ENCODE measurements around the gene GABBR2. TPM values are rescaled to one million over a fixed set of nuclear protein-coding genes. Genes with fewer than 3 reads are reported as not detected.

The GABBR2 gene
- 1 to 10 TPM; 1.3 to 4.7 (median 4.3) TPM for polyA plus RNA-seq (ENCODE audit: insufficient read length in 3 of 3)
- long read RNA-seq, donor 1, full-length matches to known transcripts, result 2 of 2 reads
- long read RNA-seq, donor 1, partial matches to known transcripts, result 0 of 2 reads
- long read RNA-seq, donor 1, other reads (novel, unspliced or antisense), result 0 of 2 reads
- long read RNA-seq, donor 2, full-length matches to known transcripts, result 1 of 1 reads
- long read RNA-seq, donor 2, partial matches to known transcripts, result 0 of 1 reads
- long read RNA-seq, donor 2, other reads (novel, unspliced or antisense), result 0 of 1 reads
- long read RNA-seq, donor 3, full-length matches to known transcripts, result 2 of 2 reads
- long read RNA-seq, donor 3, partial matches to known transcripts, result 0 of 2 reads
- long read RNA-seq, donor 3, other reads (novel, unspliced or antisense), result 0 of 2 reads
- long read RNA-seq, donor 4, result 0 reads
- long read RNA-seq, donor 5, result 0 reads
- long read RNA-seq, donor 6, result 0 reads
- long read RNA-seq, donor 7, partial matches to known transcripts, result 12 of 12 reads
- long read RNA-seq, donor 7, other reads (novel, unspliced or antisense), result 0 of 12 reads
- long read RNA-seq, donor 8, full-length matches to known transcripts, result 1 of 1 reads
- long read RNA-seq, donor 8, partial matches to known transcripts, result 0 of 1 reads
- long read RNA-seq, donor 8, other reads (novel, unspliced or antisense), result 0 of 1 reads
- long read RNA-seq, donor 9, result 0 reads
- long read RNA-seq, donor 10, full-length matches to known transcripts, result 2 of 2 reads
- long read RNA-seq, donor 10, partial matches to known transcripts, result 0 of 2 reads
- long read RNA-seq, donor 10, other reads (novel, unspliced or antisense), result 0 of 2 reads
- long read RNA-seq, donor 11, result 0 reads
- long read RNA-seq, donor 12, result 0 reads
- long read RNA-seq, donor 13, result 0 reads
- long read RNA-seq, donor 14, result 0 reads
- long read RNA-seq, donor 15, full-length matches to known transcripts, result 1 of 1 reads
- long read RNA-seq, donor 15, partial matches to known transcripts, result 0 of 1 reads
- long read RNA-seq, donor 15, other reads (novel, unspliced or antisense), result 0 of 1 reads
- long read RNA-seq, donor 16, result 0 reads

GRCh38 chr9:98708933-98709911 is at the start of gene GABBR2:
Gene GABBR2 (minus strand): TSS chr9:98708935. CDS start chr9:98708737, 198 bp downstream.
- no peak for DNase-seq

GRCh38 chr9:98755006-98755618 is 46.4 kb upstream of the GABBR2 start:
- no peak for DNase-seq

GRCh38 chr9:98751210-98751609 is 42.5 kb upstream of the GABBR2 start:
- DNase-seq, result no peak

GRCh38 chr9:98750364-98751060 is 41.8 kb upstream of the GABBR2 start:
- no peak for DNase-seq

GRCh38 chr9:98747476-98747875 is 38.7 kb upstream of the GABBR2 start:
- no peak for DNase-seq

GRCh38 chr9:98745470-98745869 is 36.7 kb upstream of the GABBR2 start:
- no peak for DNase-seq

- DNase-seq, result no peak
These were observed 35.3 kb upstream of the GABBR2 start for GRCh38 chr9:98743818-98744611.

GRCh38 chr9:98743329-98743728 is 34.6 kb upstream of the GABBR2 start:
- DNase-seq, result no peak

- no peak for DNase-seq
These were observed 33.9 kb upstream of the GABBR2 start for GRCh38 chr9:98742325-98743280.

- no peak for DNase-seq
These were observed 31.6 kb upstream of the GABBR2 start for GRCh38 chr9:98740226-98740881.

- no peak for DNase-seq
These were observed 30.0 kb upstream of the GABBR2 start for GRCh38 chr9:98738741-98739140.

GRCh38 chr9:98736226-98736625 is 27.5 kb upstream of the GABBR2 start:
- no peak for DNase-seq

GRCh38 chr9:98732801-98733200 is 24.1 kb upstream of the GABBR2 start:
- DNase-seq, result no peak

GRCh38 chr9:98732091-98732490 is 23.4 kb upstream of the GABBR2 start:
- no peak for DNase-seq

- DNase-seq, result no peak
These were observed 22.1 kb upstream of the GABBR2 start for GRCh38 chr9:98730871-98731270.

- no peak for DNase-seq
These were observed 19.8 kb upstream of the GABBR2 start for GRCh38 chr9:98728500-98728899.

GRCh38 chr9:98727428-98727827 is 18.7 kb upstream of the GABBR2 start:
- DNase-seq, result no peak
